Measurements from ENCODE around the gene GPR87.

The GPR87 gene

GRCh38 chr3:151315136-151315535 is 1.5 kb downstream of the GPR87 start:
- TF ChIP-seq CTBP1 (IDR thresholded peaks at IDR 0.05; ENCODE audit: borderline replicate concordance) (no peak), SP1 (IDR thresholded peaks at IDR 0.05) (no peak), ARNT (IDR thresholded peaks at IDR 0.05) (no peak), NFRKB (IDR thresholded peaks at IDR 0.05) (no peak), FOXM1 (IDR thresholded peaks at IDR 0.05; ENCODE audit: borderline replicate concordance) (no peak), TARDBP (IDR thresholded peaks at IDR 0.05) (no peak), SUZ12 (IDR thresholded peaks at IDR 0.05) (no peak), FOXK2 (IDR thresholded peaks at IDR 0.05) (no peak), ELF4 (IDR thresholded peaks at IDR 0.05) (no peak), BHLHE40 (IDR thresholded peaks at IDR 0.05; ENCODE audit: borderline replicate concordance) (no peak), ZNF384 (IDR thresholded peaks at IDR 0.05) (no peak)
- POLR2A ChIA-PET = no interaction called here
- CTCF ChIA-PET = no interaction called here
- no peak for DNase-seq (ENCODE audit: extremely low spot score)

DNA sequence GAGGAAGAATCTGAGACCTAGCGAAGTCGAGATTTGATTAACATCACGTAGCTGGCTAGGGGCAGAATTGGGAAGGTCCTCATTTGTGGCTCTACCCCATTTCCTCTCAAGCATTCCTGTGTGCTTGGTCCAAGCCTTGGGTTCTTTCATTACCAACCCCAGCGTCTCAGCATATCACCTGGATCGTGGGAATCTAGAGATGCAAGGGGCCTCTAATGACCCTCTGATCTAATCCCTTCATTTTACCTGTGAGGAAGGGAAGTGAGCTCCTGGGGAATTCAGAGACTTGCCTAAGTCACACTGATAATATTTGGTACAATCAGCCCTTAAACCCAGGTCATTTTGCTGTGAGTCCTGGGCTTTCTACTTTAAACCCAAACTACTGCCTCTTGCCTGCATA is 2.0 kb downstream of the GPR87 start:
- ChIA-PET CTCF (no interaction called here), POLR2A (no interaction called here)
- TF ChIP-seq HDGF (IDR thresholded peaks at IDR 0.05; ENCODE audit: borderline replicate concordance) = no peak
- no peak for TF ChIP-seq L3MBTL2 (conservative IDR thresholded peaks at IDR 0.05)
- TF ChIP-seq NFRKB (IDR thresholded peaks at IDR 0.05) = no peak
- TF ChIP-seq FOXA1 (IDR thresholded peaks at IDR 0.05) = no peak
- DNase-seq (ENCODE audit: extremely low spot score) = no peak

DNA sequence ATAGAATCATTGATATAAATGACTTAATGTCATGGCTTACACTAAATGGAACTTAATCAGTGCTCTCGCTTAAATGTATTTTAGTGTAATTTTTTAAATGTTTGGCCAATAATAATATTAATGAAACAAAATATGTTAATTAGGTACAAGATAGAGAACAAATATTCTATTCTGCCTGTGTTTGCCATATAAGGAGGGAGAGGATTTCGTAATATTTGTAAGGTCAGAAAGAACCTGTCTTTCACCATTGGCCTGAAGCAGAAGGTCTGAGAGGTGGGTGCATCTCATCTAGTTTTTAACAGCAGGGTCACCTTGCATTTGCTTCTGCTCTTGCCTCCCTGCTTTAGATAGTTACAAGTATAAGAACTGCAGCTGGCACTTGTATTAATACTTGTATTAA is 2.5 kb downstream of the GPR87 start:
- ChIA-PET POLR2A (no interaction called here), CTCF (no interaction called here)
- no peak for DNase-seq (ENCODE audit: extremely low spot score)
- no peak for TF ChIP-seq CTBP1 (IDR thresholded peaks at IDR 0.05; ENCODE audit: borderline replicate concordance)
- TF ChIP-seq ELF4 (IDR thresholded peaks at IDR 0.05) = no peak
- TF ChIP-seq PKNOX1 (IDR thresholded peaks at IDR 0.05) = no peak
- no peak for TF ChIP-seq HDGF (IDR thresholded peaks at IDR 0.05; ENCODE audit: borderline replicate concordance)
- no peak for TF ChIP-seq FOXA1 (IDR thresholded peaks at IDR 0.05)
- TF ChIP-seq ZNF384 (IDR thresholded peaks at IDR 0.05) = no peak
- no peak for TF ChIP-seq LEF1 (IDR thresholded peaks at IDR 0.05; ENCODE audit: borderline replicate concordance)
- TF ChIP-seq FOXK2 (IDR thresholded peaks at IDR 0.05) = no peak
- TF ChIP-seq NFRKB (IDR thresholded peaks at IDR 0.05) = no peak

GRCh38 chr3:151312972-151313371 is 3.6 kb downstream of the GPR87 start:
- DNase-seq (ENCODE audit: extremely low spot score) = no peak
- TF ChIP-seq L3MBTL2 (conservative IDR thresholded peaks at IDR 0.05) = no peak
- TF ChIP-seq ZNF384 (IDR thresholded peaks at IDR 0.05) = no peak
- no peak for TF ChIP-seq TARDBP (IDR thresholded peaks at IDR 0.05)
- TF ChIP-seq SP1 (IDR thresholded peaks at IDR 0.05) = no peak
- TF ChIP-seq NFRKB (IDR thresholded peaks at IDR 0.05) = no peak
- no peak for TF ChIP-seq HDGF (IDR thresholded peaks at IDR 0.05; ENCODE audit: borderline replicate concordance)
- no peak for TF ChIP-seq FOXA1 (IDR thresholded peaks at IDR 0.05)
- TF ChIP-seq PKNOX1 (IDR thresholded peaks at IDR 0.05) = no peak
- TF ChIP-seq LEF1 (IDR thresholded peaks at IDR 0.05; ENCODE audit: borderline replicate concordance) = no peak
- TF ChIP-seq FOXK2 (IDR thresholded peaks at IDR 0.05) = no peak
- TF ChIP-seq SUZ12 (IDR thresholded peaks at IDR 0.05) = no peak
- no peak for TF ChIP-seq CTBP1 (IDR thresholded peaks at IDR 0.05; ENCODE audit: borderline replicate concordance)
- no peak for TF ChIP-seq ARNT (IDR thresholded peaks at IDR 0.05)
- TF ChIP-seq BHLHE40 (IDR thresholded peaks at IDR 0.05; ENCODE audit: borderline replicate concordance) = no peak
- TF ChIP-seq FOXM1 (IDR thresholded peaks at IDR 0.05; ENCODE audit: borderline replicate concordance) = no peak
- no peak for TF ChIP-seq ELF4 (IDR thresholded peaks at IDR 0.05)
- POLR2A ChIA-PET = no interaction called here
- CTCF ChIA-PET = no interaction called here

GRCh38 chr3:151309566-151309965 is 7.1 kb downstream of the GPR87 start:
- ChIA-PET POLR2A (no interaction called here), CTCF (no interaction called here)
- TF ChIP-seq PKNOX1 (IDR thresholded peaks at IDR 0.05) = no peak
- no peak for TF ChIP-seq TARDBP (IDR thresholded peaks at IDR 0.05)
- TF ChIP-seq L3MBTL2 (conservative IDR thresholded peaks at IDR 0.05) = no peak
- TF ChIP-seq LEF1 (IDR thresholded peaks at IDR 0.05; ENCODE audit: borderline replicate concordance) = no peak
- TF ChIP-seq BHLHE40 (IDR thresholded peaks at IDR 0.05; ENCODE audit: borderline replicate concordance) = no peak
- no peak for TF ChIP-seq HDGF (IDR thresholded peaks at IDR 0.05; ENCODE audit: borderline replicate concordance)
- no peak for TF ChIP-seq SP1 (IDR thresholded peaks at IDR 0.05)
- no peak for TF ChIP-seq ELF4 (IDR thresholded peaks at IDR 0.05)
- no peak for TF ChIP-seq FOXM1 (IDR thresholded peaks at IDR 0.05; ENCODE audit: borderline replicate concordance)
- no peak for TF ChIP-seq FOXK2 (IDR thresholded peaks at IDR 0.05)
- TF ChIP-seq ZNF384 (IDR thresholded peaks at IDR 0.05) = no peak
- no peak for TF ChIP-seq SUZ12 (IDR thresholded peaks at IDR 0.05)
- DNase-seq (ENCODE audit: extremely low spot score) = no peak

DNA sequence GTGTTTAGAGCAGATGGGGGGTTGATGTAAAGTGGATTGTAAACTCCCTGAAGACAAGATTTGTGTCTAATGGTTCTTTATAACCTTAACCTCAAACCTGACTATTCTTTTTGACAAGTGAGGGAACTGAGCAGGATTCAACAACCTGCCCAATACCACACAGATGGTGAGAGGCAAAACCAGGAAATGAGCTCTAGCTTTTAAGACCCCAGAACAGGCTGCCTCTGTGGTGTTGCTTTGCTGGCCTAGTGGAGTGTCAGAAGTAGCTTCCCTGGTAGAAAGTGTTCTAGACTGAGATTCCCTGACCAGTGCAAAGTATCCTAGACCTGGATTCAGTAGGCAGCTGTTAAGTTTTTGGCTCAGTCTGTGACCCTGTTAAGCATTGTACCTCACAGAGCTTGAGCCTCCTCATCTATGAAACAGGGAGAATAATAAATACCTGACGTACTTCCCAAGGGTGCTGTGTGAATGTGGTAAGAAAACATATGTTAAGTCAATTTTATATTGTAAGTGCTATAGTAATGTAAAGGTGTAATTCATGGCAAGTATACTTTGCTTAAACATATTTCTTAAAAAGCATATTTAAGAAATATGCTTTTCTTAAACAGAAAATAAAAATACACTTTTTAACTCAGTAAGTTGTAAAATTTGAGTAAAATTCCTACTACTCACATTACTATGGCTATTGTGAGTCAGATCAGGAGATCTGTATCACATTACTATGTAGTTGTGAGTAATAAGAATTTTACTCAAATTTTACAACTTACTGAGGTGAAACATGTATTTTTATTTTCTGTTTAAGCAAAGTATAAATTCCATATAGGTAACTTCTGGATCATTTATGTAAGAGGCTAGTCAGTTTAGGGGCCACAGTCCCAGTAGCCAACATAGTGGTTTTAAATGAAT is 8.8 kb downstream of the GPR87 start:
- no peak for DNase-seq (ENCODE audit: extremely low spot score)
- CTCF ChIA-PET = interaction anchor here (0.5 to 0.8 kb wide), 2 partner anchors 140 to 321 kb away, joined by 3 to 4 read pairs; no protein-coding TSS in a partner anchor
- TF ChIP-seq L3MBTL2 (conservative IDR thresholded peaks at IDR 0.05) (no peak), FOXM1 (IDR thresholded peaks at IDR 0.05; ENCODE audit: borderline replicate concordance) (no peak), ZNF384 (IDR thresholded peaks at IDR 0.05) (no peak), CTBP1 (IDR thresholded peaks at IDR 0.05; ENCODE audit: borderline replicate concordance) (no peak), SUZ12 (IDR thresholded peaks at IDR 0.05) (no peak), SP1 (IDR thresholded peaks at IDR 0.05) (no peak), HDGF (IDR thresholded peaks at IDR 0.05; ENCODE audit: borderline replicate concordance) (no peak), TARDBP (IDR thresholded peaks at IDR 0.05) (no peak), NFRKB (IDR thresholded peaks at IDR 0.05) (no peak), ELF4 (IDR thresholded peaks at IDR 0.05) (no peak), ARNT (IDR thresholded peaks at IDR 0.05) (no peak), LEF1 (IDR thresholded peaks at IDR 0.05; ENCODE audit: borderline replicate concordance) (no peak), PKNOX1 (IDR thresholded peaks at IDR 0.05) (no peak), FOXA1 (IDR thresholded peaks at IDR 0.05) (no peak), BHLHE40 (IDR thresholded peaks at IDR 0.05; ENCODE audit: borderline replicate concordance) (no peak), FOXK2 (IDR thresholded peaks at IDR 0.05) (no peak)
- POLR2A ChIA-PET = no interaction called here
